HL-60/S4 treated with retinoic acid at 250 ng/mL for 4 days and 3 days (cell line): ENCODE results near the gene MYLK2.
"Not testable (repeated sequence)": the region's sequence is repeated elsewhere in the genome, so short reads cannot be mapped to it uniquely, and the experiment has no call there.

Experiments
- in situ Hi-C: fragments of 300-500 bp; cut with MboI; formaldehyde crosslinking; loops from 2 replicates; pipeline ENCODE4 v1.7.0; 2022; ENCODE audit warnings: low sequenced_read_pairs

Gene MYLK2

DNA sequence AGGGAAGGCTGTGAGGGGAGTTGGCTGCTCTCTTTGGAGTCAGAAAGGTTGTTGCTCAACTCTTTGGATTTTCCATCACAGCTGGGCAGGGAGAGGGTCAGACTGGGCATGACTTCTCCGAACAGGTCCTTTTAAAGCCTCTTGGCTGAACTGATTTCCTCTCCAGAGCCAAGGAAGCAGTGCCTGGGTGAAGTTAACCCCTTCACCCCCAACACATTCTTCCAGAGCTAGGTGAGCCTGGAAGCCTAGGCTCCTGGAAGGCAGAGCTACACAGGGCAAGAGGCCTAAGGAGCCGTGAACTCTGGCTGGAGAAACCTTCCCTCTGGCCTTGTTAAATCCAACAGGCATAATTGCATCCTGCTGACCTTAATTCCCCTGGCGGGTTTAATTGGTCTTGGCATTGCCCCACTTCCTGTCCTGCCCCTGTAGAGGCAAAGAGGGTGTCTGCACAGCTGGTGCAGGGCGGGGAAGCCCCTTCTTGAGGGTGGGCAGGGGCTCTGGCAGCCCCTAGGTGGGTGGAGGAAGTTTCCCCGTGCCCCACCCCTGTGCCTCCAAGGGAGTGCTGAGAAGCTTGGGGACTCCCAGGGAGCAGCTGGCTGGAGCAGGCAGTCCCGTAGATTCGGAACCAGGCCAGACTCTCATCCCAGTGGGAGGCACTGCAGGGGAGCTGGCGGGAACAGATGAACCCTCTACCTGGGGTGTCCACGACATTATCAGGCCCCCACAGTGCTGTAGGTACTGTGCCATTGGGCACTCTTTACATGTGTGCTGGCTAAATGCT is 3.6 kb upstream of the MYLK2 start:
- in situ Hi-C loops, result no loop called here

DNA sequence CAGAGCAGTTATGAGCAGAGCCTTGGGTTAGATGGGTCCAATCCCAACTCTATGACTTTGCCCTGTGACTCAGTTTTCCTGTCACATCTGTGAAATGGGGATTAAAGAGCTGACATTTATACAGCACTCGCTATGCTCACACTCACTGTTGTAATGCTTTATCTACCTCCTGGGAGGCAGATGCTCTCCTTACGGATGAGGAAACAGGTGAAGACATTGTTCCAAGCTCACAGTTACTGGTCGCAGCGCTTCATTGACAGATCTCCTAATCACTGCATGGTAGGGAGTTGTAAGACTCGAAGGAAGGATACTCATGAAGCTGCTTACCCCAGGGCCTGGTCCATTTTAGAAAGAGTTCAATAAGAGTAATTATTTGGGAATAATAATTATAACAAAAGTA is 2.9 kb upstream of the MYLK2 start:
- in situ Hi-C loops, result no loop called here

DNA sequence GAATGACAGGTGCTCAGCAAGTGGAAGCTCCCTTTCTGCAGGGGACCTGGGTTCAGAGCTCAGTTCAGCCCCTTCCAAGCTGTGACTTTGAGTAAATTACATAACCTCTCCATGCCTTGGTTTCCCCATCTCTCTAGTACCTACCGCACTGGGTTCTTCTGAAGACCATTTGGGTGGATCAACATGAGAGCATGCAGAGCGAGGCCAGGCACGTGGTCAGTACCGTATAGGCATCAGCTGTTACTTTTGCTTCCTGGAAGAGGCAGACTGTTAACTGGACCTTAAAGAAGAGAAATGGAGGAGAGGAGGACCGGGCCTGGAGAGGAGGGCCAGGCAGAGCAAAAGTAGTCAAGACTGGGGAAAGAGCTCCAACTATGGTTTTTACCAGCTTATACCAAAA is 1.7 kb upstream of the MYLK2 start:
- in situ Hi-C loops, result no loop called here

DNA sequence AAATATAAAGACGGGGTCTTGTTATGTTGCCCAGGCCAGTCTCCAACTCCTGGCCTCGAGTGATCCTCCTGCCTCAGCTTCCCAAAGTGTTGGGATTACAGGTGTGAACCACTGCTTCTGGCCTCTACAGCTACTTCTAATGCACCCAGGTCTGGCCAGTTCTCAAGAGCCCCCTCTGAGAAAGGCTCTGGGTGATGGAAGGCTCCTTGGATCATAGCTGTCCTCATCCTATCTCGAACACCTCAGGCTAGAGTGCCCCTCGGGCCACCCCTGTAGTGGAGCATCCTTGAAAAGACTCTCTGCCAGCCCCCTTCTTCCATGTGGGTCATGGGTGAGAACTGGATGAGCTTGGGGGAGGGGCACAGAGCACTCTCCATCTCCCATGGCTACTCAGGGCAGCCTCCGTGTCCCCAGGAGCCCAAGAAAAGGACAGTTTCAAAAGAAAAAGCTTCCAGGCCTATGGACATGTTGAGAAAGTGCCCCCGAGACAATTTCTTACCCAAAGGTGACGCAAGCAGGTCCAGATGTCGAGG is 714 bp upstream of the MYLK2 start:
- in situ Hi-C loops, result no loop called here

DNA sequence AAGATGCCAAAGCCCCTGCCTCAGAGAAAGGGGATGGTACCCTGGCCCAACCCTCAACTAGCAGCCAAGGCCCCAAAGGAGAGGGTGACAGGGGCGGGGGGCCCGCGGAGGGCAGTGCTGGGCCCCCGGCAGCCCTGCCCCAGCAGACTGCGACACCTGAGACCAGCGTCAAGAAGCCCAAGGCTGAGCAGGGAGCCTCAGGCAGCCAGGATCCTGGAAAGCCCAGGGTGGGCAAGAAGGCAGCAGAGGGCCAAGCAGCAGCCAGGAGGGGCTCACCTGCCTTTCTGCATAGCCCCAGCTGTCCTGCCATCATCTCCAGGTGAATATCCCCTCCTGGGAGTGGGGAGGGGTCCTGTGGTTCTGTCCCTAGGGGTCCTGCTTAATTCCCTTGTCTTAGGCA is 1.1 kb downstream of the MYLK2 start:
- in situ Hi-C loops, result no loop called here

DNA sequence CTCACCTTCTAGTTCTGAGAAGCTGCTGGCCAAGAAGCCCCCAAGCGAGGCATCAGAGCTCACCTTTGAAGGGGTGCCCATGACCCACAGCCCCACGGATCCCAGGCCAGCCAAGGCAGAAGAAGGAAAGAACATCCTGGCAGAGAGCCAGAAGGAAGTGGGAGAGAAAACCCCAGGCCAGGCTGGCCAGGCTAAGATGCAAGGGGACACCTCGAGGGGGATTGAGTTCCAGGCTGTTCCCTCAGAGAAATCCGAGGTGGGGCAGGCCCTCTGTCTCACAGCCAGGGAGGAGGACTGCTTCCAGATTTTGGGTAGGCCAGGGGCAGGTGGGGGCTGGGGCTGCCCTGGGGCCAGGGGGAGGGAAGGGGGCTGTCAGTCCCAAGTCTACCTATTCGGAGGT is 2.3 kb downstream of the MYLK2 start:
- in situ Hi-C loops, result no loop called here

DNA sequence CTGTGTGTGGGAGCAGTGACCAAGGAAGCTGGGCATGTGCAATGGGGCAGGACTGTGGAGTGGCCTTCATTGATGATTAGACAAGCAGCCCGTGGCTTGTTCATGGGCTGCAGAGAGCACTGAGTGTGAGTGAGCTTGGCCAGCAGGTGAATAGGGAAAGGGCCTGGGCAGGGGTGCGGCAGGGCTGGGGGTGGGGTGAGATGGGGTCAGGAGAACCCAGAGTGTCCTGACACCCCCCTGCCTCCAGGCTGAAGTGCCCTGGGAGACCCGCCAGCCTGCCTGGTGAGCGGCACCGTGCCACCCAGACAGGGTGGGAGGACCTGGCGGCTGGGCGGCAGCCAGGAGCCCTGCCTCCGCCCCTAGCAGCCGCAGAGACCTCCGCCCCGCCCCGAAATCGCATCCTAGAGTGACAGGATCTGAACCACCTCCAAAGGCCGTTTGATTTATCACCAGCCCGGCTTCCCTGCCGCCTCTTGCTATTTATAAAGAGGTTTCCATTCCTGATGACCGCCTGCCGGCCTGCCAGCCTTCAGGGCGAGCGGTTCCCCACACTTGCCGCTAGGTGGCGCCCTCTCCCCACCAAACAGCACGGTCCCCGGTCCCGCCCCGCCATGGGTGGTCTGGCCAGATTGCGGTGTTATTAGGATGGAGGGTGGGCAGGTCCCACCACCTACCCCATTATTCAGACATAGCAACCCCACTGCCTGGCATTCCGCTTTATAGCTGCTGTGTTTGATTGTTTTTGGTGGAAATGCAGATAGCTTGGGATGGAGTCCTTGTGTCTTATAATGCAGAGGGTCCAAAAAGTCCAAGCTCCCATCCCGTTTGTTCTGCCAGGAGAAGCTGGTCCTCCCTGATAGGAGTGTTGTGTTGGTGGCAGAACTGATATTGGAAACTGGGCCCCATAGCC is 3.5 kb downstream of the MYLK2 start:
- in situ Hi-C loops, result no loop called here

DNA sequence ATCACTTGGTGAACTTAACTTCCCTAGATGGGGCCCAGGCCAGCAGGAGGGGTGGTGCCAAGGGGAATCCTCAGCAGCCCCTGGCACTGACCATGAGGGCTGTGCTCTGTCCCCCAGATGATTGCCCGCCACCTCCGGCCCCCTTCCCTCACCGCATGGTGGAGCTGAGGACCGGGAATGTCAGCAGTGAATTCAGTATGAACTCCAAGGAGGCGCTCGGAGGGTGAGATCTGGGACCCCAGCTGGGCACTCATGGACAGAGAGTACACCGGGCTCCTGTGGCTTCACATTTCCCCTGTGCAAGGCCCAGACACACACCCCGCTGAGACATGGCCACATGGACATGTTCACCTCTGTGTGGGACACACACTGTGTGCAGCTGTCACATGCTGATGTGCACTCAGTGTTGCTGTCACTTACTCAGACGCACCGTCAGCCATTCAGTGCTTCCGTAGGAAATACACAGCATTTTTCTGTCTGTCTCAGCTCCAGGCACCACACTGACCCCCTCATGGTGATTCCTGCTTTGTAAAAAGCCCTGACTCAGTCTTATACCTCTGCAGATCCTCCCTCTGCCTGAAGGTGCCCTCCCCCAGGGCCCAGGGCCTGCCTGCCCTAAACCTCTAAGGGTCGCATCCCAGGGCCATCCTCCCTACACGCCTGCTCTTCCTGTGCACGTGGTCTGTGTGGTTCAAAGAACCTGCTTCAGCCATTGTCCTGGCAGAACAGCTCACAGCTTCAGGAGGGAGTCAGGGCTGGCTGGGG is 4.4 kb downstream of the MYLK2 start:
- in situ Hi-C loops, result no loop called here

DNA sequence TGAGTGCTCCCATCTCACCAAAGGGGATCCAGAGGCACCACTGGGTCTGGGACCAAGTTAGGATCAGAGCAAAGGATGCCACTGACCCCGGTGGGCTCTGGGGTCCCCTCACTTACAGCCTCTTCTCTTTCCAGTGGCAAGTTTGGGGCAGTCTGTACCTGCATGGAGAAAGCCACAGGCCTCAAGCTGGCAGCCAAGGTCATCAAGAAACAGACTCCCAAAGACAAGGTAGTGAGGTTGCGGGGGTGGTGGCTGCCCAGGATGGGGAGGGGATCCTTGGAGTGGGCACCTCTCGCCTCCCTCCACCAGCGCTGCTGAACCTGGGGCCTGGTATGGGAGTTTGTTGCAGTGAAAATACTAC is 4.9 kb downstream of the MYLK2 start:
- in situ Hi-C loops, result no loop called here

DNA sequence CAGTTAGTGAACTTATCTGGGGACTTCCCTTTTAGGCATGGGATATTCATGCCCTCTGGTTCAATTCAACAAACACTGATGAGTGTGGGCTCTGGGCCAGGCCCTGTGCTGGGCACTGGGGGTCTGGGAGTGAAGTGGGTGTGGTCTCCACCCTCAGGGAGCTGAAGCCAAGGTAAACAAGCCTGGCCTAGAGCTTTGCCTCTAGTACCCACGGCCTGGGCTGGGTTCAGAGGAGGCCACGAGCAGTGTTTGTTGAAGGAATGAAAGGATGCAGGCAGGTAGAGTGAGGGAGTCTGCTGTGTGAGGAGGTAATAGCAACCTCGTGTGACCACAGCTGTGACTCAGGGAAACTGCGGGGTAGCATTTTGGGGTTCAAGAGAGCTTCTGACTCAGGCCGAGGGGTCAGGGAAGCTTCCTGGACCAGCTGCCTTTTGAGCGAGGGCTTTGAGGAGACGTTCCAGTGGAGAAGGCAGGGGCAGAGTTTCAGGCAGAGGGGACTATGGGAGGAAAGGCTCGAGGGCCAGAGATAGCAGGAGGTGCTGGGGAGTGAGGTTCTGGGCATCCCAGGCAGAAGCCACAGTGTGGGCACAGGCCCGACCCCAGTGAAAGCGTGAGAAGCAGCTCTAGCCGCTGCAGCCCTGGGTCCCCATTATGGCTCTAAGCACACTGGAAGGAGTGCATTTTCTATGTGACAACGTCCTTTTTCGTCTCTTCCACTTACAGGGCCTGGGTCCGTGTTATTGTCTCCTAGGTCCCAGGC is 5.6 kb downstream of the MYLK2 start:
- in situ Hi-C loops, result no loop called here

DNA sequence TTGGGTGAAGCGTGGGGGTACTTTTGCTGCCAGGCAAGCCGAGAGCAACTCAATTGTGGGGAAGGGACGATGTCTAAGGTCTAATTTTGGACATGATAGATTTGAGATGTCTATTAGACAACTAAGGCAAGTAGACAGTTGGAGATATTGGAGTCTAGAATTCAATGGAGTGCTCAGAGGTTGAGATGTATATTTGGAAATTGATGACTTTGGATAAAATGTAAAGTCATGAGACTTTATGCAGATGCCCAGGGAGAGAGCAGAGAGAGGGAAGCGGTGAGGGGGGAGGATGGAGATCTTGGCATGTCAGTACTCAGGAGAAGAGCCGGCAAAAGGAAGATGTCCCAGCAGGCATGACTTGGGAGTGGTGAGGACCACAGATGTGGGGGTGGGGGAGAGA is 6.9 kb downstream of the MYLK2 start:
- in situ Hi-C loops, result no loop called here

DNA sequence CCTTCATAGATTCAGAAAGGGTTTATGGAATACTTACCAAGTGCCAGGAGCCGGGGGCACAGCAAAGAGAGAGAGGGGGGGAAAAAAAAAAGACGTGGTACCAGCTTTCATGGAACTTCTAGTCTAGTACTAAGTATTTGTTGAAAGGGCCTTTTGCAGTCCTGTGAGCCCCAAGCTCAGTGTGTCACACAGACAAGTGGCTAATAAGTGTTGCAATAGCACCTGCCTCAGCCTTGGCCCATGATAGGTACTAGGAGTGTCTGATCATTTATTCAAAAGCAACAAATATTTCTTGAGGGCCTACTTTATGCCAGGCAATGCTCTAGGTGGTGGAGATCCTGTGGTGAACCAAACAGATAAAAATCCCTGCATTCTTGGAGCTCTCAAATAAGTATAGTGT is 7.9 kb downstream of the MYLK2 start:
- in situ Hi-C loops, result no loop called here

DNA sequence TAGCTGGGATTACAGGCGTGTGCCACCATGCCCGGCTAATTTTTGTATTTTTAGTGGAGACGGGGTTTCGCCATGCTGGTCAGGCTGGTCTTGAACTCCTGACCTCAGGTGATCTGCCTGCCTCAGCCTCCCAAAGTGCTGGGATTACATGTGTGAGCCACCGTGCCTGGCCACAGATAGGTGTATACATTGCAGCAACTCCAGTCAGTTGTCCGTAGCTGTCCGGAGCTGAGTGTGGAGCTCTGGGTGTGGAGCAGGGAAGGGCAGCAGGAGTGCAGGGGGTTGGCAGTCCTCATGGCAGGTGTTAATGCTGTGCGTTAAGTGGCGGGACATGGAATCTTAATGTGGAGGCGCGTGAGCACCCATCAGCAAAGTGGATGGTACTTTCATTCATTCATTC is 8.9 kb downstream of the MYLK2 start:
- in situ Hi-C loops, result not testable (repeated sequence)

DNA sequence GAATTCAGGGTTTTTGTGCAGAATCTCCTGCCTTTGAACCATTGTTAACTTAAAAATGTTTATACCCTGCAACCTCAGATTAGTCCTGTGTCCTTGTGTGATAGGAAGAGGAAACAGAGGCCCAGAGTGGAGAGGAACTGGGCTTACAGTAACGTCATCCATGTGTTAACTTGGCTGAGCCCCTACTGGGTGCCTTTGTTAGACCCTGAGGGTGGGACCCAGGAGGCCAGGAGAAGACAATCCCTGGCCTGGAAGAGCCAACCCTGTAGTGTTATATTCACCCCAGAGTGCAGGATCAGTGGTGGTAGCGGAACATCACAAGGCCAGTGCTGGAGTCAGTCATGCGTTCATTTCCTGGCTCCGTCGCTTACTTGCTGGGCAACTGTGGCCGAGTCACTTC is 10.6 kb downstream of the MYLK2 start:
- in situ Hi-C loops, result loop anchor here (10.0 kb wide), 1 partner anchor 265 kb away; no protein-coding TSS in a partner anchor

DNA sequence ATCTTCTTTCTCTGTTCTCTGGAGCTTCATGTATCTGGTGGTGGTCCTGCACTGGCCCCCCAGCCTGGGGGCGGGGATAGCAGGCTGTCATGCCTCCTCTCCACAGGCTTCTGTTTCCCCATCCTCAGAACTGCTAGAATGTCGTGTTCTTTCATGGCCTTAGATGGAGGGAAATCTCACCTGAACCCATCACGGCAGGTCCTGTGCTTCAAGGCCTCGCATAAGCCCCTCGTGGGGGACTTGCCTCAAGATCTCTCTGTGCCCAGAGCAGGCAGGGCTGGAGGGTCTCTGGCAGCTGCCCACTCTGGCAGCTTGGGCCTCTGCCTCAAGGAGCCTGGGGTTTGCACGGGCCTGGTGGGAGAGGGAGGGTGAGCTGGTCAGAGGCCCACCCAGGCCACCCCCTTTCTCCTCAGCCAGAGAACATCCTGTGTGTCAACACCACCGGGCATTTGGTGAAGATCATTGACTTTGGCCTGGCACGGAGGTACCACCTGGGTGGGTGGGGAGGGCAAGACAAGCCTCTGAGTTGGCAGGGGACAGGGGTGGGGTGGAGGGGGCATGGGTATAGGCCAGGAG is 11.3 kb downstream of the MYLK2 start:
- in situ Hi-C loops, result loop anchor here (10.0 kb wide), 1 partner anchor 264 kb away; no protein-coding TSS in a partner anchor

DNA sequence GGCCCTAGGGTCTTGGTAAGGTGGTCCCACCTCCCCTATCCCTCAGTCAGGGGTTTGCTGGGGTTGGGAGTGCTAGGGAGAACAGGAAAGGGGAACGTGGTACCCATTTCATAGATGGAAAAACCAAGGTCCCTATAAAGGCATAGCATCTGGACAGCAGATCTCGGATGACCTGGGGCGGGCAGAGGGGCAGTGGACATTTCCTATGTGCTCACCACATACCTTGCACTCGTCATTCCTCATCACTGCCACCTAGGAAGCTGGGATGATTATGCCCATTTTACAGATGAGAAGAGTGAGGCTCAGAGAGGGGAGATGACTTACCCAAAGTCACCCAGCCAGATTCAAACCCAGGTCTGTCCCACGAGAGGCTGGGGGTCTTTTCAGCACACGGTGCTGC is 12.1 kb downstream of the MYLK2 start:
- in situ Hi-C loops, result loop anchor here (10.0 kb wide), 1 partner anchor 264 kb away; no protein-coding TSS in a partner anchor

DNA sequence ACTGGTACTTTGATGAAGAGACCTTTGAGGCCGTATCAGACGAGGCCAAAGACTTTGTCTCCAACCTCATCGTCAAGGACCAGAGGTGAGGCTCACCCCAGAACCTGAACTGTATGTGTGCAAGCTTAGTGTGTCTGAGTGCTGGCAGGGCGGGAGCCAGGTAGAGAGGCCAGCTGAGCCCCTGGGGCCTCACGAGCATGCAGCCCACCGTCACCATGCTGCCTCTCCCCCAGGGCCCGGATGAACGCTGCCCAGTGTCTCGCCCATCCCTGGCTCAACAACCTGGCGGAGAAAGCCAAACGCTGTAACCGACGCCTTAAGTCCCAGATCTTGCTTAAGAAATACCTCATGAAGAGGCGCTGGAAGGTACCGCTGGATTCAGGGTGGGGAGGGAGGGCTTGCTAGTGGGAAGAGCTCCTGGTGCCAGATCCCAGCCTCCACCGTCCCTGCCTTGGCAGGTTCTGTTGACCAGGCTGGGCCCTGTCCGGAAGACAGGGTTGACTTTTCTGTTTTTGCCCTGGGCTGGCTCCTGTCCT is 12.7 kb downstream of the MYLK2 start:
- in situ Hi-C loops, result loop anchor here (10.0 kb wide), 1 partner anchor 263 kb away; no protein-coding TSS in a partner anchor

DNA sequence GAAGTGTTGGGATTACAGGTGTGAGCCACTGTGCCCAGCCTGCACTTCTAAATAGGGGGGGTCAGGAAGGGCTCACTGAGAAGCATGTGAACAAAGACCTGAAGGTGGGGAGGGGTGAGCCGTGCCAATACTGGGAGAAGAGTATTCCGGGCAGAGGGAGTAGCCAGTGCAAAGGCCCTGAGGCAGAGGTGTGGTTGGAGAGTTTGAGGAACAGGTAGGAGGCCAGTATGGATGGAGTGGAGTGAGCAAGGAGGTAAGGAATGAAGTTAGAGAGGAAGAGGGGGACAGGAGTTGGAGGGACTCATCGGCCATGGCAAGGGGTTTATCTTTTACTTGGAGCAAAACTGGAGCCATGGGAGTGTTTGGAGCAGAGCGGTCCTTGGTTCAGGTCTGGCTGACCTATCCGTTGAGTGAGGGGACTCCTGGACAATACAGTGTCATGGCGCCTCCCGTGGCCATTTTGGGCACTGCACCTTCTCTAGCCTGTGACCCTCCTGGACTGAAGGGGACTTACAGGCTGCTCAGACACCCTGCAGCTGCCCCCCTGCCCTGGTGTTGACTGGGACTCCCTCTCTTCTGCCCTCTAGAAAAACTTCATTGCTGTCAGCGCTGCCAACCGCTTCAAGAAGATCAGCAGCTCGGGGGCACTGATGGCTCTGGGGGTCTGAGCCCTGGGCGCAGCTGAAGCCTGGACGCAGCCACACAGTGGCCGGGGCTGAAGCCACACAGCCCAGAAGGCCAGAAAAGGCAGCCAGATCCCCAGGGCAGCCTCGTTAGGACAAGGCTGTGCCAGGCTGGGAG is 14.2 kb downstream of the MYLK2 start:
- in situ Hi-C loops, result loop anchor here (10.0 kb wide), 1 partner anchor 261 kb away; no protein-coding TSS in a partner anchor
